Thoracic aorta (tissue), 2 donors: Measurements from ENCODE around the gene B3GALNT2. TPM values are rescaled to one million over a fixed set of nuclear protein-coding genes. Genes with fewer than 3 reads are reported as not detected.

ENCODE experiments used
- ATAC-seq: fragments of 150-250 bp; one replicate; pipeline ENCODE4 v1.8.0; 2017; ENCODE audit warnings: low read depth; ENCODE audit not compliant: insufficient number of reproducible peaks, low FRiP score
- DNase-seq: peaks from one replicate; pipeline ENCODE4 v3.0.0-alpha.2; 2020; ENCODE audit warnings: low spot score
- H3K27ac ChIP-seq, 2 donors: fragments of 200-600 bp; sonication (generic); 1 replicate in 1 of 2; 2 replicates in 1 of 2; pipeline ENCODE4 v1.5.1; 2016; ENCODE audit warnings: mild to moderate bottlenecking in 2 of 2, moderate library complexity in 2 of 2
- H3K27me3 ChIP-seq: fragments of 200-600 bp; sonication (generic); replicated peaks from 2 replicates; pipeline ENCODE4 v1.6.0; 2016; ENCODE audit warnings: mild to moderate bottlenecking; ENCODE audit not compliant: insufficient read depth
- H3K36me3 ChIP-seq: fragments of 200-600 bp; sonication (generic); one replicate; pipeline ENCODE4 v1.5.1; 2016
- H3K4me1 ChIP-seq, 2 donors: fragments of 200-600 bp; sonication (generic); 1 replicate in 1 of 2; 2 replicates in 1 of 2; pipeline versions ENCODE4 v1.5.1 to v1.6.0; 2016; ENCODE audit warnings: low read depth in 2 of 2, mild to moderate bottlenecking in 1 of 2; ENCODE audit not compliant: control insufficient read depth in 1 of 2
- H3K4me3 ChIP-seq: fragments of 200-600 bp; sonication (generic); 2 replicates; pipeline ENCODE4 v1.5.1; 2016; ENCODE audit warnings: mild to moderate bottlenecking
- H3K9me3 ChIP-seq: fragments of 200-600 bp; sonication (generic); 2 replicates; pipeline ENCODE4 v1.5.1; 2016
- total RNA-seq, 2 donors: library from RNA; depleted of rRNA; stranded (reverse); fragments of >200 nt; gene quantifications; one replicate each; pipeline versions ENCODE4 v1.1.0 to v1.2.3, GENCODE V29; 2016
- TF ChIP-seq, protein P1 (sequence below): fragments of 200-600 bp; sonication (generic); IDR thresholded peaks from one replicate; pipeline ENCODE4 v1.5.1; 2019; ENCODE audit warnings: antibody characterized with exemption

Gene B3GALNT2
- total RNA-seq, 2 donors from 2014 or later, result 50.5 to 50.7 TPM

GRCh38 chr1:235410467-235410866 lies 93.8 kb downstream of the B3GALNT2 start:
- no peaks in the 10 kb centered on the region for H3K36me3 ChIP-seq
- no peaks in the 10 kb centered on the region for H3K27me3 ChIP-seq
- H3K9me3 ChIP-seq, result no peaks in the 10 kb centered on the region
- no peak overlapping the region for H3K4me3 ChIP-seq
- H3K4me1 ChIP-seq, result no peaks in the 10 kb centered on the region
- ATAC-seq (no peak), DNase-seq (no peak)
- H3K27ac ChIP-seq, result no peak overlapping the region
- TF ChIP-seq, protein P1, sequence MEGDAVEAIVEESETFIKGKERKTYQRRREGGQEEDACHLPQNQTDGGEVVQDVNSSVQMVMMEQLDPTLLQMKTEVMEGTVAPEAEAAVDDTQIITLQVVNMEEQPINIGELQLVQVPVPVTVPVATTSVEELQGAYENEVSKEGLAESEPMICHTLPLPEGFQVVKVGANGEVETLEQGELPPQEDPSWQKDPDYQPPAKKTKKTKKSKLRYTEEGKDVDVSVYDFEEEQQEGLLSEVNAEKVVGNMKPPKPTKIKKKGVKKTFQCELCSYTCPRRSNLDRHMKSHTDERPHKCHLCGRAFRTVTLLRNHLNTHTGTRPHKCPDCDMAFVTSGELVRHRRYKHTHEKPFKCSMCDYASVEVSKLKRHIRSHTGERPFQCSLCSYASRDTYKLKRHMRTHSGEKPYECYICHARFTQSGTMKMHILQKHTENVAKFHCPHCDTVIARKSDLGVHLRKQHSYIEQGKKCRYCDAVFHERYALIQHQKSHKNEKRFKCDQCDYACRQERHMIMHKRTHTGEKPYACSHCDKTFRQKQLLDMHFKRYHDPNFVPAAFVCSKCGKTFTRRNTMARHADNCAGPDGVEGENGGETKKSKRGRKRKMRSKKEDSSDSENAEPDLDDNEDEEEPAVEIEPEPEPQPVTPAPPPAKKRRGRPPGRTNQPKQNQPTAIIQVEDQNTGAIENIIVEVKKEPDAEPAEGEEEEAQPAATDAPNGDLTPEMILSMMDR, result no peak

- H3K9me3 ChIP-seq, result no peaks in the 10 kb centered on the region
- no peaks in the 10 kb centered on the region for H3K27me3 ChIP-seq
- no peaks in the 10 kb centered on the region for H3K36me3 ChIP-seq
- ATAC-seq (no peak), DNase-seq (no peak)
- no peak overlapping the region for H3K4me3 ChIP-seq
- H3K27ac ChIP-seq, result no peak overlapping the region
- TF ChIP-seq, protein P1, result no peak
- H3K4me1 ChIP-seq, result no peaks in the 10 kb centered on the region
These were observed 95.0 kb downstream of the B3GALNT2 start for GRCh38 chr1:235409042-235409820.

DNA sequence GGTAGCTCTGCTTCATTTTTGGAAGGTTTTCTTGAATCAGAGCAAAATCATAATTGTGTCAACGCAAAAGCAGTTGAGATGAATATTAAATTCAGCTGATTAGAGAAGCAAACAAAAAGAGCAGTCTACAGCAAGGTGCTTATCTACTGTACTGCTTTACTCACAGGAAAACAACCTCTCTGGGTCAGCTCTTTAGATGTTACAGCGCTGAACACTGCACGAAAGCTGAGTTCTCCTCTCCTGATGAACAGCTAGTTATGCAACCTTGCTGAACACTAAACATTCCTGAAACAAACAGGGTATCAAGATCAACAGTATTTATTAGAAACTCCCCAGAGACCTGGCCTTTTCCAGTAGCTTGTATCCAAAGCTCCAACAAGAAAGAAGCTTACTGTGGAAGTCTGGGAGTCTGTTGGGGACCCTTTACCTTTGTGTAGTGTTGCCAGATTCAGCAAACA lies 95.7 kb downstream of the B3GALNT2 start:
- no peaks in the 10 kb centered on the region for H3K4me1 ChIP-seq
- no peak overlapping the region for H3K4me3 ChIP-seq
- TF ChIP-seq, protein P1, result no peak
- no peaks in the 10 kb centered on the region for H3K27me3 ChIP-seq
- no peaks in the 10 kb centered on the region for H3K9me3 ChIP-seq
- no peak for DNase-seq
- H3K36me3 ChIP-seq, result no peaks in the 10 kb centered on the region
- no peak overlapping the region for H3K27ac ChIP-seq
- no peak for ATAC-seq

DNA sequence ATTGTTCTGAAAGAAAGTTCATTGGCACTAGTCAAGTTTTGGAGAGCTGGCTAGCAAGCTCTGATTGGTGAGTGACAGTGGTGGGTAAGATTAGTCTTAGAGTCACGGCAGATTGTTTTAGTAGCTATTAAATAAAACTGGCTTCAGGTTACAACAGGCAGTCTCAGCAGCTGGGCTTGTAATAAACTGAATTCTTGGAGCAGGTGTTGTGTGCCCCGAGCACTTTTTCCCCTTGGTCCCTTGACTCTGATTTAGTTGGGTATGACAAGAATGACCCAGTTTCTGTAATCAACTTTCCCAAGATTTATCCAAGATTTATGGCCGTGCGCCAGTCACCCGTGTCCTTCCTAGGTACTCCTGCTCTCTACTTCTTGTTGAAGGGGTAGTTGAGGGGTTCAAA lies 96.8 kb downstream of the B3GALNT2 start:
- Histone ChIP-seq H3K36me3 (no peaks in the 10 kb centered on the region), H3K4me1 (no peaks in the 10 kb centered on the region), H3K27me3 (no peaks in the 10 kb centered on the region), H3K9me3 (no peaks in the 10 kb centered on the region), H3K4me3 (no peak overlapping the region), H3K27ac (no peak overlapping the region)
- TF ChIP-seq, protein P1, result no peak
- ATAC-seq, result no peak
- DNase-seq, result no peak

- ATAC-seq, result no peak
- no peaks in the 10 kb centered on the region for H3K27me3 ChIP-seq
These were observed 100.1 kb downstream of the B3GALNT2 start for GRCh38 chr1:235404190-235404589.

More at GRCh38 chr1:235404190-235404589, 100.1 kb downstream of the B3GALNT2 start:
- no peak for DNase-seq
- H3K4me1 ChIP-seq, result no peaks in the 10 kb centered on the region
- no peak overlapping the region for H3K27ac ChIP-seq
- no peaks in the 10 kb centered on the region for H3K9me3 ChIP-seq
- H3K36me3 ChIP-seq, result no peaks in the 10 kb centered on the region
- TF ChIP-seq, protein P1, result no peak
- no peak overlapping the region for H3K4me3 ChIP-seq
